ENCODE data around the gene ZMYND15. TPM values are rescaled to one million over a fixed set of nuclear protein-coding genes. Genes with fewer than 3 reads are reported as not detected.
"Not testable (repeated sequence)": the region's sequence is repeated elsewhere in the genome, so short reads cannot be mapped to it uniquely, and the experiment has no call there.

ZMYND15 gene
- total and polyA plus RNA-seq, 2 donors (not counting 1 experiment from before 2014, with no cell fraction given): under 0.01 to 0.11 TPM

- H3K79me2 ChIP-seq (ENCODE audit: control insufficient read depth, insufficient read depth, low read length): no peaks in the 10 kb centered on the region
- H3K36me3 ChIP-seq (ENCODE audit: control insufficient read depth, insufficient read depth, low read length): no peaks in the 10 kb centered on the region
- H3K9ac ChIP-seq (ENCODE audit: insufficient read depth, low read length): no peak overlapping the region
- DNase-seq (ENCODE audit: low read depth in 2 of 2): no peak
- no peak overlapping the region for H3K4me3 ChIP-seq (replicated peaks in 1 of 4; ENCODE audit: control extremely low read depth in 1 of 4, insufficient read depth in 1 of 4, low read depth in 3 of 4, low read length in 4 of 4)
- H2AFZ ChIP-seq (ENCODE audit: low read length): no peak overlapping the region
- TF ChIP-seq EZH2 (IDR thresholded peaks at IDR 0.05; ENCODE audit: low read length, missing control alignments) (no peak), CTCF (conservative IDR thresholded peaks at IDR 0.05 in 1 of 2, IDR thresholded peaks at IDR 0.05 in 1 of 2; ENCODE audit: low read depth in 1 of 2, low read length in 2 of 2) (no peak)
- no peak overlapping the region for H3K27ac ChIP-seq (ENCODE audit: insufficient read depth, low read length)
- peaks cover 5% of the 10 kb centered on the region for H3K4me1 ChIP-seq (ENCODE audit: control insufficient read depth, extremely low read depth, insufficient read depth, low read length)
- no peak overlapping the region for H3K4me2 ChIP-seq (ENCODE audit: extremely low read depth, insufficient read depth, low read length)
- no peaks in the 10 kb centered on the region for H3K9me3 ChIP-seq (ENCODE audit: control insufficient read depth, insufficient read depth, low read depth, low read length)
- no peaks in the 10 kb centered on the region for H3K27me3 ChIP-seq (ENCODE audit: control insufficient read depth, insufficient read depth, low read length)
- no peaks in the 10 kb centered on the region for H4K20me1 ChIP-seq (ENCODE audit: control insufficient read depth, extremely low read depth, insufficient read depth, low read length)
Measured at GRCh38 chr17:4711661-4712181, 27.9 kb upstream of the ZMYND15 start.

GRCh38 chr17:4712526-4712925 lies 27.1 kb upstream of the ZMYND15 start:
- TF ChIP-seq EZH2 (IDR thresholded peaks at IDR 0.05; ENCODE audit: low read length, missing control alignments): no peak
- no peak for TF ChIP-seq CTCF (conservative IDR thresholded peaks at IDR 0.05 in 1 of 2, IDR thresholded peaks at IDR 0.05 in 1 of 2; ENCODE audit: low read depth in 1 of 2, low read length in 2 of 2)
- H3K79me2 ChIP-seq (ENCODE audit: control insufficient read depth, insufficient read depth, low read length): no peaks in the 10 kb centered on the region
- no peak for DNase-seq (ENCODE audit: low read depth in 2 of 2)
- H3K27ac ChIP-seq (ENCODE audit: insufficient read depth, low read length): no peak overlapping the region
- H3K4me2 ChIP-seq (ENCODE audit: extremely low read depth, insufficient read depth, low read length): no peak overlapping the region
- H4K20me1 ChIP-seq (ENCODE audit: control insufficient read depth, extremely low read depth, insufficient read depth, low read length): no peaks in the 10 kb centered on the region
- no peaks in the 10 kb centered on the region for H3K27me3 ChIP-seq (ENCODE audit: control insufficient read depth, insufficient read depth, low read length)
- H3K4me3 ChIP-seq (replicated peaks in 1 of 4; ENCODE audit: control extremely low read depth in 1 of 4, insufficient read depth in 1 of 4, low read depth in 3 of 4, low read length in 4 of 4): no peak overlapping the region
- H3K9me3 ChIP-seq (ENCODE audit: control insufficient read depth, insufficient read depth, low read depth, low read length): no peaks in the 10 kb centered on the region
- H3K4me1 ChIP-seq (ENCODE audit: control insufficient read depth, extremely low read depth, insufficient read depth, low read length): peaks cover 5% of the 10 kb centered on the region
- H3K9ac ChIP-seq (ENCODE audit: insufficient read depth, low read length): no peak overlapping the region
- H2AFZ ChIP-seq (ENCODE audit: low read length): no peak overlapping the region
- H3K36me3 ChIP-seq (ENCODE audit: control insufficient read depth, insufficient read depth, low read length): no peaks in the 10 kb centered on the region

- not testable (repeated sequence) for H3K27ac ChIP-seq (ENCODE audit: insufficient read depth, low read length); H3K27me3 ChIP-seq (ENCODE audit: control insufficient read depth, insufficient read depth, low read length); H3K4me2 ChIP-seq (ENCODE audit: extremely low read depth, insufficient read depth, low read length); DNase-seq (ENCODE audit: low read depth in 2 of 2); H3K9ac ChIP-seq (ENCODE audit: insufficient read depth, low read length); H3K4me3 ChIP-seq (replicated peaks in 1 of 4; ENCODE audit: control extremely low read depth in 1 of 4, insufficient read depth in 1 of 4, low read depth in 3 of 4, low read length in 4 of 4); H4K20me1 ChIP-seq (ENCODE audit: control insufficient read depth, extremely low read depth, insufficient read depth, low read length); H2AFZ ChIP-seq (ENCODE audit: low read length); H3K4me1 ChIP-seq (ENCODE audit: control insufficient read depth, extremely low read depth, insufficient read depth, low read length); H3K36me3 ChIP-seq (ENCODE audit: control insufficient read depth, insufficient read depth, low read length); H3K9me3 ChIP-seq (ENCODE audit: control insufficient read depth, insufficient read depth, low read depth, low read length); H3K79me2 ChIP-seq (ENCODE audit: control insufficient read depth, insufficient read depth, low read length)
Measured at GRCh38 chr17:4714340-4715062, 25.1 kb upstream of the ZMYND15 start.

Measured in fibroblast of lung (primary cell).